Dedifferentiated amniotic fluid mesenchymal stem cell (primary cell): ENCODE measurements around the gene GALNT4.
A peak's percentile ranks its signal among the peaks of the same experiment; 100 is the strongest.

Experiments used
- DNase-seq: peaks from one replicate; pipeline ENCODE4 v3.0.0-alpha.2; 2016; ENCODE audit errors: extremely low spot score

The GALNT4 gene

DNA sequence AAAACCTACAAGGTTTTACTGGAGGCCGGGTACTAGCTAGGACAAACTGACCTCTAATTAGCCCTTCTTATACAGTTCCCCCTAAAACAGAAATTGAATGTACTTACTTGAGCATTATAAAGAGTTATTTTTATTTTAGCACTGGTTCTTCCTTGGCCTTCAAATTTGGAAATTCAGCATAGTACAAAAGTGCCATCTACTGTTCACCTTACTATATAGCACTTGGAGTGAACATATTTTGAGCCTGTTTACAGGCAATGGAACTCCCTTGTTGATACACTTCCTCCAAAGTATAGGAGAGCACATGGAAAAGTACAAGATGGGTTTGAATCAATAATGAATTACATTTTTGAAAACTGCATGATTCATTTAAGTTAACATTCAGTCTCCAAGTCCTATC lies 5.1 kb upstream of the GALNT4 start:
- DNase-seq, result peak; percentile 54

DNA sequence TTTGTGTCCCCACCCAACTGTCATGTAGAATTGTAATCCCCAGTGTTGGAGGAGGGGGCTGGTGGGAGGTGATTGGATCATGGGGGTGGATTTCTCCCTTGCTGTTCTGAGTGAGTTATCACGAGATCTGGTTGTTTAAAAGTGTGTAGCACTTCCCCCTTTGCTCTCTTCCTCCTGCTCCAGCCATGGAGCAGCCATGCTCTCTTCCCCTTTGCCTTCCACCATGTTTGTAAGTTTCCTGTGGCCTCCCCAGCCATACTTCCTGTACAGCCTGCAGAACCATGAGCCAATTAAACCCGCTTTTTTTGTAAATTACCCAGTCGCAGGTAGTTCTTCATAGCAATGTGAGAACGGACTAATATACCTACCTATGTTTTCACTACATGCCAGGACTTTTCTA lies 3.8 kb upstream of the GALNT4 start:
- no peak for DNase-seq

DNA sequence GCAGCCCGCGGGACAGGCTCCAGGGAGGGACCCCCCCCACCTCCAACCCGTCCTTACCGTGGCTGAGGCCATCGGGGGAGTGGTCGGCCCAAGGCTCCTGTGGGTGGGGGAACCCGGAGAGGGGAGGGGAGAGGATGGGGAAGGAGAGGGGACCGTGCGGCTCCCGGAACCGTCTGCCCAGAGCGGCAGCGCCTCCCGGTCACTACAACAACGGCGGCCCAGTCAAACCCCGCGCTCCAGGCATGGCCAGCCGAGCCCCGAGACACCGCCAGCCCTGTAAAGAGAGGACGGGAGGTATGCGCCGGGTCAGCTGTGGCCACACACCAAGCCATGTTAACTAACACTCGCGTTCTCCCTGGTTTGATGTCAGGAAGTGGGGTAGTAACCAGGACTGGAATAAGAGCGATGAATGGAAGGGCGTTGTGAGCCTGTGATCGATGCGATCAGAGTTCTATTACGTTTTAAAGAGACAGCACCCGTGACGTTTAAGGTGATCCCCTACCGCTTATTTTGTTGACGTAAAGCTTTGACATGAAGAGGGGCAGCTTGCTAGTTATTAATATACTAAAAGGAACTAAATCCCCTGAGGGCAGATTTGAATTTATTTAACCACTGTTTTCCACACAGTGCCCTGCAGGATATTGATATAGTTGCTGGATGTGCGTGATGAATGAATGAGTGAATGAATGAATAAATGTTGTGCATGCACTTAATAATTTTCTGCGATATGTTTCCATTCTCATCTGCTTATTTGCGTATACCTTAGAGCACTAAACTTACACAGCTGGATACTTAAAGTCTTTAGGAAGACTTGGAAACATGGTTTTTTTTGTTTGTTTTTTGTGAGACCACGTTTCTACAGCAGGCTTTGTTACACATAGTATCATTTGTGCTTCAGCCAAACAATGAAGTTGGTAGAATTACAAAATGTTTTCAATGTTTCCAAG lies 1.5 kb upstream of the GALNT4 start, which contains the start of gene POC1B:
POC1B (minus strand) TSS at position 224 of the 947 bp plus-strand sequence; CDS start at position 72, 152 bp downstream.
- peak; percentile 50 for DNase-seq

DNA sequence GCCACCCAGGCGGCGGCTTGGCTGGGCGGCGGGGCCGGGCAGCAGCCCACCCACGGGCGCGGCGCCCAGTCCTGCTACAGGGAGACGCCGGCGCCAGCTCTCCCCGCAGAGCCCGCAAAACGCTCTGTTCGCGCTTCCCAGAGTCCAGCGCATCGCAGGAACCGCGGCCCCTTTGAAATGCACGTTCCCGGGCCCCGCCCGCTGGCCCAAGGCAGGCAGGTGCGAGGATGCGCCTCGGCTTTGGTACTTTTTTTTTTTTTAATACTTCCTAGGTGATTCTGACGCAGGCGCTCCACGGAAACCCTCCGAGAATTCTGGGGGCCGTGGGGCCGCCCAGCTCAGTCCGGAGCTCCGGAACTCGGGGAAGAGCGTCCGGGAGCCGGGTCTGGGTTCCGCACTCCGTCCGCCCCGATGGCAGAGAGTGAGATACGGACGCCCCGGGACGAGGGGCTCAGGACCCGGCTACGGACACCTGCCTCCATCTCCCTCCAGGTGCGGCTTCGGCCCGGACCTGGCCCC lies 768 bp upstream of the GALNT4 start:
- DNase-seq, result peak; percentile 26

DNA sequence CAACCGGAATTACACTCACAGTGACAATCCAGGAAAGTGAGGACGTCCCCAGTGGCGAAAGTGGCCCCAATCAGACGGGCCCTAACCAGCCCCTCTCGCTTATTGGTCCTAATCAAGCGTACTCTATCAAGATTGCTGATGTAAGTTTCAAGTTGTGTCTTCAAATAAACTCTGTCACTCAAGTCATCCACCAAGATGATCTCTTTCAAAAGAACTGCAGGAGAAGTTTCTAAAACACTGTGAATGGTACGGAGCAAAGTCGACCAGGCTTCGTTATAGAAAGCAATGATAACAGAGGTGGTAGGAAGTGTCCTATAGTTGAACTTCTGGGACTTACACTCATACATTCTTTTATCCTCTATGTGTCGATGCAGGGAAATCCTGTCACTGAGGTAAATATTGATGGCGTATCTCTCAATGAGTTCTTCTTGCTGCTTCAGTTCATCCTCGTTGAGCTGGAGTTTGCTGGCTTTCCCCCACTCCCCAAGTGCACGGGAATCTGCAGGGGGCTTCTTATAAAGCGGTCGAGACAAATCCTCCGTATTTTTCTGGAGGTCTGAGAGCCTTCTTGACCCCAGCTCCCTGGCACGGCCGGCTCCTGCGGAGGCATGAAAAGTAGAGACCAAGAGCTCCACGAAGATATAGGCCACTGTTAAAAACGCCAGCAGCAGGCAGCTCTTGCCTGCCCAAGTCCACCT lies 604 bp downstream of the GALNT4 start:
- DNase-seq, result no peak

DNA sequence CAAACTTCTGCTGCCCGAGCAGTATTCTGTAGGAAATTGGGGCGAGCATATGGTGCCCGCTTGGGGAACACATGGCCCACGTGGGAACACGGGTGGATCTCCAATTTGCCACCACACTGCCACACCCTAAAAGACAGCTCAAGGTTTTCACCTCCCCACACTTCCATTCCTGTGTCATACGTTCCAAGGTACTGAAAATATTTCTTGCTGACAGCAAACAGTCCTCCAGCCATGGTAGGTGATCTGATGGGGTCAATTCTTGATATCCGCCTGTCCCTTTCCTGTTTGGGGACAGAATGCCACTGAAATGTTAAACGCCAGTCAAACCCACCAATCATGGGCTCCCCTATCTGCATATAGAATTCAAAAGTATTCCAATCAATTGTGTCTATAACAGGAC lies 1.2 kb downstream of the GALNT4 start:
- DNase-seq, result no peak

DNA sequence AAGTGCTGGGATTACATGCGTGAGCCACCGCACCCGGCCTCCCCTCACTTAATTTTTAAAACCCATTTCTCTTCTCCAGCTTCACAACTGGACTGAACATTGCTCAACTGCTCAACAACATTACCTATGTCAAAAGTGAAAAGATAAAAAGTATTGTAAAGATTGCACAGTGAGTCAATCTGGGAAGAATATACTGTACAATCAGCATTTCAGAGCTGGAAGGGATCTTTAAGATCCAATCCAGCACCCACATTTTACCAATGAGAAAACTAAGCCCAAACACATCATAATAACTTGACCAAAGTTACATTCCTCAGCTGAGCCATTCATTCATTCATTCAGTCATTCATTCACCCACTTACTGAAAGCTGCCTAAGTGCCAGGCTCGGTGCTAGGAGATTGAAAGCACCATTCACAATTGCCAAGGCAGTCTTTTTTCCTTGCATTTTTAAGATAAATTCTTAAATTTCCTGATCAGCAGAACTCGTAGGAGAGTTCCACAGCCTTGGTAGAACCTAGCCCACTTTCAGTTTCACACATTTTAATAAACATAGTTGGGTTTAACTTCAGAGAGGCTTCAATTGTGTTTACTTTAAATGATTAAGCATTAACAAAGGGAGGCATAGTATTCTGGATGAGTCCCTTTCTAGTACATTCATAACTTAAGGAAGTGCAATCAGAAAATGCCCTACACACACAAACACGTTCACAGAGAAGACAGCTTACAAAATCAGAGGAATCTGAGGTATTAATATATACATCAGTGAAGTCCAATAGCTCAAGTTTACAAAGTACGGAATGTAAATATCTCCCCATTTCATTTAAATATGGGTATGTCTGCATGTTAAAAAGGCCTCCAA lies 3.0 kb downstream of the GALNT4 start:
- no peak for DNase-seq

DNA sequence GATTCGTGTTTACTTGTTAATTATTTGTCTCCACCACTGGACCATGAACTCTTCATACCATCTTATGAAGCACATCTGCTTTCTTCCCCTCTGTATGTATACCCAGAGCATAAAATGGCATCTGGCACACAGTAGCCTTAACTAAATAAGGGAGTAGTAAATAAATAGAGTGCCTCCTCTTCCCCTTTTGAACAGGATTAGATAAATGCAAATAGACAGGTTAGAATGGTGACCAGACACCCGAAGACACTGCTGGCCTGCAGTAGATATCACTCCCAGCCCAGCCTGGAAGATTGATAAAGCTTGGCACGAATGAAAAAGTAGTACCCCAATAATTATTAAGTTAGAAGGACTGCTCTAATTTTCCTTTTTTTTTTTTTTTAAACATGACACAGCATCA lies 6.9 kb downstream of the GALNT4 start:
- no peak for DNase-seq

DNA sequence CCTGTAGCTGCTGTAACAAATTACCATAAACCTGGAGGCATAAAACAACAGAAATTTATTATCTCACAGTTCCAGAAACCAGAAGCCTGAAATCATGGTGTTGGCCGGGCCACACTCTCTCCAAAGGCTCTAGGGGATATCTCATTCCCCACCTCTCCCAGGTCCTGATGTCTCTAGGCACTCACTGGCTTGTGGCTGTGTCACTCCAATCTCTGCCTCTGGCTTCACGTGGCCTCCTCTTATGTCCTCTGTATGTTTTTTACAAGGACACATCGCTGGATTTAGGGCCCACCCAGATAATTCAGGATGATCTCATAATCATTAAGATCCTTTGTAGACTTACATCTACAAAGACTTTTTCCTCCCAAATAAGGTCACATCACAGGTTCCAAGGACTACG lies 8.0 kb downstream of the GALNT4 start:
- DNase-seq, result no peak

DNA sequence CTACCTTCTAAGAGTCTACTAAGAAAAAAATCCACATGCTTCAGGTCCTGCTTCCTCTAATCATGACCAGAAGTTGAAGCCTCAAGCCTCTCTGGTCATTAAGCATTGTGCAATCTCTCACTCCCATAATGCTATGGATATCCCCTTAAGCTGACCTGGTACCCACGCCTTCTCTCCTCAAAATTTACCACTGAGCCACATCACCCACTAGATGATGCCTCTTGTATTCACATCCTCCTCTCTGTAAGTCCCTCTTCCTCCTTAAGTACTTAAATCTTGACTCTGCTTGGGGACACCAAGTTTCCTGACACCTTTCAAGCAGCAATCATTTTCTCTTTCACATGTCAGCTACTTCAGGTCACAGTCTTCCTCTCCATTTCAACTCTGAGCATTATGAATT lies 9.8 kb downstream of the GALNT4 start:
- DNase-seq, result no peak

DNA sequence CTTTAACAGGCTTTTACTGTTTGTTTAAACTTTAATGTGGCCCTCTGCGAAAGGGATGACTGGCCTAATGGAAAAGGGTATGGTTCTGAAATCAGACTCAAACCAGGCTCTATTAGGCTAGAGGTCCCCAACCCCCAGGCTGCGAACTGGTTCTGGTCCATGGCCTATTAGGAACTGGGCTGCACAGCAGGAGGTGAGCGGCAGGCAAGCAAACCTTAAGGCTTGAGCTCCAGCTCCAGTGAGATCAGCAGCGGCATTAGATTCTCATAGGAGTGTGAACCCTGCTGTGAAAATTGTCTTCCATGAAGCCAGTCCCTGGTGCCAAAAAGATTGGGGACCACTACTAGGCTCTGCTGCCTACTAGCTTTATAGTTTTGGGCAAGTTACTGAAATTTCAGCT lies 11.1 kb downstream of the GALNT4 start:
- DNase-seq, result no peak

DNA sequence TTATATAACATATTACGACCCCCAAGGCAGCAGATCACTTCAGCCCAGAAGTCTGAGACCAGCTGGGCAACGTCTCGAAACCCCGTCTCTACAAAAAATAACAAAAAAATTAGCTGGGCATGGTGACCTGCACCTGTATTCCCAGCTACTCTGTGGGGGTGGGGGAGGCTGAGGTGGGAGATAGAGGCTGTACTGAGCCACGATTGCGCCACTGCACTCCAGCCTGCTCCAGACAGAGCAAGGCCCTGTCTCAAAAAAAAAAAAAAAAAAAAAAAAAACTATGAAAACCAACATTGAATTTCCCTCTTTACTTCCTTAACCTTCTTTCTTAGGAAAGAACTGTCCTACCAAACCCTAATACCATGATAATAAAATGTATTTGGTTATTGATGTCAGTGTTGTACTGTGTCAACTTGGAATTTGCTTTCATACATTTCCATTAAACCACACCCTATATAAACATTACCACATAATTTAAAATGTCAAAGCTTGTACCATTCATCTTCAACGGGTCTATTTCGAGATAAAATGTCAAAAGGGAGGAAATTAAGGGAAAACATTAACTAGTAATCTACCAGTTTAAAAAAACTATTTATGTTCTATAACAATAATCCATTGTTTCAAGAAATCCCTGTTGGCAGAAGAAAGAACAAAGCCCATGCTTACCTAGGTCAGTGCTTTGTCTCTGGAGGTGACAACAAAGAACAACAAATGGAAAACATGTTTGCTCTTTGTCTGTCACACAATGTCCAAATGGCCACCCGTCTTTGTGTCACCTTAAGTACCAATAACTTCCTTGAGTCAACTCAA lies 17.4 kb downstream of the GALNT4 start:
- DNase-seq, result no peak

DNA sequence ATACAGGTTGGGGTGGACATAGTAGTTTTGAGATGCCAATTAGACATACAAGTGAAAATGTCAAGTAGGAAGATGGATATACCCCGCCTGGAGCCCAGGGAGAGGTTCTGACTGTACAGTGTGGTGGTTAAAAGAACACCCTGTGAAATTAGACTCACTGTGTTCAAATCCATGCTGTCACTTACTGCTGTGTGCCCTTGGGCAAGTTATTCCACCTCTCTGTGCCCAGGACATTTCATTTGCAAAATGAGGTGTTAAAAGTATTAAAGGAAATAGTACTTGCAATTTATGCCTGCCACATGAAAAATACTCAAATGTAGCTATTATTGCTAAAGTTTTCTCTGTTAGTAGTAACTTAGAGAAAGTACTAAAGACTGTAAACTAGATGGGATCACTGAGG lies 18.5 kb downstream of the GALNT4 start:
- no peak for DNase-seq

DNA sequence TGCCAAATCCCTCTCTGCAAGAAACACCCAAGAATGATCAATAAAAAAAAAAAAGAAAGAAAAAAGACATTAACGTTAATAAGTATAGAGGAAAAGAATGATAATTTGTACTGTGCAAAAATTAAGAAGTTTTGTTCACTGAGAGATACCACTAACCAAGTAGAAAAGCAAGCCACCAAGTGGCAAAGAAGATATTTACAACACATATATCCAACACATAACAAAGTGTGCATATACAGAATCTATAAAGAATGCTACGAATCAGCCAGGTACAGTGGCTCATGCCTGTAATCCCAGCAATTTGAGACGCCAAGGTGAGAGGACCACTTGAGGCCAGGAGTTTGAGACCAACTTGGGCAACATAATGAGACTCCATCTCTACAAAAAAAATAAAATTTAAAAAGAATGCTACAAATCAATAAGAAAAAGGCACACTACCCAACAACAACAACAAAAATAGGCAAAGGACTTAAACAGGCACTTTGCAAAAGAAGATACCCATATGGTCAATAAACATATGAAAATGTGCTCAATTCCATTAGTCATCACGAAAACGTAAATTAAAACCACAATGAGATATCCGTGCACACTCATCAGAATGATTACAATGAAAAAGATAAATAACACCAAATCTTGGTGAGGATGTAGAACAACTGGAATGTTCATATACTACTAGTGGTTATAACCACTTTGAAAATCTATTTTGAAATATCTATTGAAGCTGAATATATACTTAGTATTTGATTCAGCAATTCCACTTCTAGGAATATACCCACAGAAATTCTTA lies 19.8 kb downstream of the GALNT4 start:
- DNase-seq, result no peak

DNA sequence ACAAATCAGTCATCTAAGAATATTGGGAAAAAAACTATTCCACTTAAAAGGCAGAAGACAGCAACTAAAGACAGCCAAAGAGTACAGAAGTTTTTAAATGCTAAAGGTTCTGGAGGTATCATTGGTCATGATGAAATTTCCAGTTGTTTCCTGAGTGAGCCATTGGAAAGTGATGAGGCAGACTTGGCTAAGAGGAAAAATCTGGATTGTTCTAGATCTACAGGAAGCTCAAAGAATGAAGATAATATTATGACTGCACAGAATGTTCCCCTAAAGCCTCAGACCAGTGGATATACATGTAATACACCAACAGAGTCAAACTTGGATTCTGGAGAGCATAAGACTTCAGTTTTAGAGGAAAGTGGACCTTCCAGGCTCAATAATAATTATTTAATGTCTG lies 22.8 kb downstream of the GALNT4 start:
- no peak for DNase-seq

DNA sequence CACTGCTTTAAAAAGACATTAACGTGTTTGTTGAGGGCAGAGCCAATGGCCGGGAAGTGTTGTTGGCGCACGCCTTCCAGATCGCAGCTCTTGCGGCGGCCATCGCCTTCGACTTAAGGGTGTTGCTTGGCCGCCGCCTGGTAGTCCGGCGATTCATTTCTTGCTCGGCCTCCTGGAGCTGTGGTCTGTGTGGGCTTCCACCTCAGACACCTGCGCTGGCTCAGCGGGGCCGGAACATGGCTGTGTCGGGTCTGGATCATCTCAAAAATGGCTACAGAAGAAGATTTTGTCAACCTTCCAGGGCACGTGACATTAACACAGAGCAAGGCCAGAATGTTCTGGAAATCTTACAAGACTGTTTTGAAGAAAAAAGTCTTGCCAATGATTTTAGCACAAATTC lies 24.7 kb downstream of the GALNT4 start:
- no peak for DNase-seq

DNA sequence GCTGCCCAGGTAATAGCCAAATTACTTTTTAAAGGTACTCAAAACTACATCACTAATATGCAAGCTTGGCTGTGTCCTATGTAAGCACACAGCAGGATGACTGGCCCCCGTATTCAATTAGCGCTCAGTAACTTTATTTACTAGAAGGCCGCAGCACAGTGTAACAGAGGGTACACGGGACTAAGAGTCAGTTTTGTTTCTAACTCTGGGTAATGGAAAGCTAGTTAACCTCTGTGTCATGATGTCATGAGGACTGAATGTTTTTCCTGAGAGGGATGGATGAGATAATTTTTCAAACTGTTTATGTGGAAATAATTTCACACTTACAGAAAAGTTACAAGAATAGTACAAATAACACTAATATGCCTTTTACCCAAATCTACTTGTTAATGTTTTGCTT lies 27.1 kb downstream of the GALNT4 start:
- DNase-seq, result no peak

DNA sequence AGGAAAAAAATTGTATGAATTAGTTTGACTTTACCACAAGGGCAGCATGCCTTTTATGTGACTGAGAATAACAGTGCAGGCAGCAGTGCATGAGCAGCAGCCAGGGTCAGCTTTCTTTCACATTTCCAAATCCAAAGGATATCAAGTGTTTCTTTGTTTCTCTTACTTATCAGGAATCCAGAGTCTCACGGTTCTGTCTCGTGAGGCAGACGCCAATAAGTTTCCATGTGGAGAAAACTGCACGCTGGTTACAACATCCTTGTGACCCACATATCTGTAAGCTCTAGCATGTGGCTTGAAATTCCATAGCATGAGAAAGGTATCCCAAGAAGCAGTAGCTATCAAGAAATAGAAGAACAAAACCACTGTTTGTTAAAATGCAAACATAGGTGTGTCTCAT lies 27.6 kb downstream of the GALNT4 start:
- no peak for DNase-seq

DNA sequence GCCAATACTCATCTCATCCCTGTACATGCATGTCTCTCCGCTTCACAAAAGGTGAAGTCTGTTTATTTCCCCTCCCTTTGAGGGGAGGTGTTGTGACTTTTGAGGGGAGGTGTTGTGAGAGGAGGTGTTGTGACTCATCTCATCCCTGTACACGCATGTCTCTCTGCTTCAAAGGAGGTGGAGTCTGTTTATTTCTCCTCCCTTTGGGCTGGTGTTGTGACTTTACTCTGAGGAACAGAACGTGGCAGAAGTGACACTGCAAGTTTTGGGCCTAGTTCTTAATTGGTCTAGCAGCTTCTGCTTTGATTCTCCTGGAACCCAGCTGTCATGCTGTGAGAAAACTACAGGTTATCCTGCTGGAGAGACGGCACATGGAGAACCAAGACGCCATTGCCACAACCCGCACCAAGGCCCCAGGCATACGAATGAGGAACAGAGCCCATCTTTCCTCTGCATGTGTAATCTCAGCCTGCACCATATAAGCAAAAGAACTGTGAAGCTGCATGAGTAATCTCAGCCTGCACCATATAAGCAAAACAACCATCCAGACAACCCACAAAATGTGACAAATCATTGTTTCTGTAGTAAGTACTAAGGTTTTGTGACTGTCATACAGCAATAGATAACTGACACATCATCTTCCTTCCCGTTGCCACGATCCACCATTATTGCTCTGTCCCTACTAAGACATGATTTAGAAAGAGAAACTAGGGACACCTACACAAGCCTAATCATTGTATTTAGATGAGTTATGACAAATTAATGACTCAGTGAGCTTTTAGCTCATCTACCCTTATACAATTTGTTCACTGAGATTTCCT lies 30.0 kb downstream of the GALNT4 start:
- DNase-seq, result no peak
